HG03469 (cell line): ENCODE measurements around the gene KCNIP2.
"Not testable (repeated sequence)": the region's sequence is repeated elsewhere in the genome, so short reads cannot be mapped to it uniquely, and the experiment has no call there.

Source experiments
- ATAC-seq: cut with Tn5 transposase; IDR thresholded peaks from one replicate; pipeline ENCODE4 v1.9.1; 2021; ENCODE audit warnings: mild to moderate bottlenecking, moderate library complexity, moderate number of reproducible peaks; ENCODE audit not compliant: unreplicated experiment

The KCNIP2 gene

GRCh38 chr10:101829561-101830315 is 13.9 kb downstream of the KCNIP2 start:
- ATAC-seq: peak; percentile 7

- no peak for ATAC-seq
Measured at GRCh38 chr10:101828766-101829551, 14.6 kb downstream of the KCNIP2 start.

- ATAC-seq: no peak
Measured at GRCh38 chr10:101827919-101828600, 15.5 kb downstream of the KCNIP2 start.

- ATAC-seq: no peak
Measured at GRCh38 chr10:101826852-101827434, 16.7 kb downstream of the KCNIP2 start.

GRCh38 chr10:101824736-101825135 is 18.9 kb downstream of the KCNIP2 start:
- ATAC-seq: no peak

- ATAC-seq: peak; percentile 11
Measured at GRCh38 chr10:101818872-101819633, 24.5 kb downstream of the KCNIP2 start.

GRCh38 chr10:101818119-101818871 is 25.3 kb downstream of the KCNIP2 start, which contains the start of gene OGA:
OGA (minus strand) TSS chr10:101818444; CDS start chr10:101818022, 422 bp downstream.
- ATAC-seq: peak; percentile 63

GRCh38 chr10:101817337-101818118 is 26.1 kb downstream of the KCNIP2 start:
- no peak for ATAC-seq

- no peak for ATAC-seq
Measured at GRCh38 chr10:101816913-101817336, 26.7 kb downstream of the KCNIP2 start.

GRCh38 chr10:101816376-101816775 is 27.2 kb downstream of the KCNIP2 start:
- ATAC-seq: no peak

- ATAC-seq: peak; percentile 23
Measured at GRCh38 chr10:101814466-101815071, 29.0 kb downstream of the KCNIP2 start.

- ATAC-seq: no peak
Measured at GRCh38 chr10:101812606-101813005, 31.0 kb downstream of the KCNIP2 start.

- ATAC-seq: no peak
Measured at GRCh38 chr10:101807158-101807557, 36.4 kb downstream of the KCNIP2 start.

- no peak for ATAC-seq
Measured at GRCh38 chr10:101803511-101803910, 40.1 kb downstream of the KCNIP2 start.

- ATAC-seq: no peak
Measured at GRCh38 chr10:101797403-101798059, 46.1 kb downstream of the KCNIP2 start.

- no peak for ATAC-seq
Measured at GRCh38 chr10:101793526-101793925, 50.1 kb downstream of the KCNIP2 start.

- no peak for ATAC-seq
Measured at GRCh38 chr10:101789686-101790085, 53.9 kb downstream of the KCNIP2 start.

- not testable (repeated sequence) for ATAC-seq
Measured at GRCh38 chr10:101789231-101789630, 54.4 kb downstream of the KCNIP2 start.
